ENCODE results near the gene ZBTB9. TPM values are rescaled to one million over a fixed set of nuclear protein-coding genes. Genes with fewer than 3 reads are reported as not detected.
A peak's percentile ranks its signal among the peaks of the same experiment; 100 is the strongest.

ZBTB9 gene
- total RNA-seq, 2 experiments from 2014 or later: 9.3 to 9.5 TPM

DNA sequence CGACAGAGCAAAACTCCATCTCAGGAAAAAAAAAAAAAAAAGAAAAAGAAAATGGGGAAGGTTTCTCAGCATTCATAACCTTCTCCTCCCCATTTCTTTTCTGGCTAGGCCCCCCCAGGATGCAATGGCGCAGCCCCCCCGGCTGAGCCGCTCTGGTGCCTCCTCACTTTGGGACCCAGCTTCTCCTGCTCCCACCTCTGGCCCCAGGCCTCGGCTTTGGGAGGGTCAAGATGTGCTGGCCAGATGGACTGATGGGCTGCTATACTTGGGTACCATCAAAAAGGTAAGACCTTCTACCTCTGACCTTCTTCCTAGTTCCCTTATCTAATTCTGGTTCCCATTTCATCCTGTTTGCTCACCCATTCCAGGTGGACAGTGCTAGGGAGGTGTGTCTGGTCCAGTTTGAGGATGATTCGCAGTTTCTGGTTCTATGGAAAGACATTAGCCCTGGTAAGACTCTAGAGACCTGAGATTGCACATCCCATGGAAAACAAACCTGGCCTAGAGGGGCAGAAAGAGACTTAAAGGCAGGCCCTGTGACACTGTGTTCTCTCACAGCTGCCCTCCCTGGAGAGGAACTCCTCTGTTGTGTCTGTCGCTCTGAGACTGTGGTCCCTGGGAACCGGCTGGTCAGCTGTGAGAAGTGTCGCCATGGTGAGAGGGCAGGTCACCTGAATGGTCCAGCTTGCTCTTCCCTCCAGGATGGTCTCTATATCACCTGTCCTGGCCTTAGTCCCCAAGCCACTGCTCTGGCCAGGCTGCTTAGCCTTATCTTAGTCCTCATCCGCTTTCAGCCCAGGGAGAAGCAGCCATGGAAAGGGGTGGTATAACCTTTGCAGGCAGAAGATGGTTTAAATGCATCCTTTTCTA, 42.0 kb upstream of the ZBTB9 start:
- H3K4me1 Mint-ChIP-seq: peaks cover 47% of the 10 kb centered on the region
- peaks cover 48% of the 10 kb centered on the region for H3K36me3 Mint-ChIP-seq (ENCODE audit: low read depth)
- ChIA-PET CTCF (no interaction called here), POLR2A (no interaction called here)
- intact Hi-C loops (cut with DNase I, micrococcal nuclease): loop anchor here (5.0 to 10.0 kb wide), 4 partner anchors 208 to 1218 kb away; partner anchors contain the start of genes GPSM3 (in 1 of the 2), HSD17B8 (in 1 of the 2), PBX2 (in 1 of the 2) and PSMB8 (in 1 of the 2)
- ATAC-seq: no peak
- H3K9me3 Mint-ChIP-seq (ENCODE audit: low read depth): no peaks in the 10 kb centered on the region
- peak overlapping the region; percentile 75 for H3K4me3 Mint-ChIP-seq
- DNase-seq: no peak
- peak overlapping the region; percentile 40 for H3K27ac Mint-ChIP-seq
- no peaks in the 10 kb centered on the region for H3K27me3 Mint-ChIP-seq

DNA sequence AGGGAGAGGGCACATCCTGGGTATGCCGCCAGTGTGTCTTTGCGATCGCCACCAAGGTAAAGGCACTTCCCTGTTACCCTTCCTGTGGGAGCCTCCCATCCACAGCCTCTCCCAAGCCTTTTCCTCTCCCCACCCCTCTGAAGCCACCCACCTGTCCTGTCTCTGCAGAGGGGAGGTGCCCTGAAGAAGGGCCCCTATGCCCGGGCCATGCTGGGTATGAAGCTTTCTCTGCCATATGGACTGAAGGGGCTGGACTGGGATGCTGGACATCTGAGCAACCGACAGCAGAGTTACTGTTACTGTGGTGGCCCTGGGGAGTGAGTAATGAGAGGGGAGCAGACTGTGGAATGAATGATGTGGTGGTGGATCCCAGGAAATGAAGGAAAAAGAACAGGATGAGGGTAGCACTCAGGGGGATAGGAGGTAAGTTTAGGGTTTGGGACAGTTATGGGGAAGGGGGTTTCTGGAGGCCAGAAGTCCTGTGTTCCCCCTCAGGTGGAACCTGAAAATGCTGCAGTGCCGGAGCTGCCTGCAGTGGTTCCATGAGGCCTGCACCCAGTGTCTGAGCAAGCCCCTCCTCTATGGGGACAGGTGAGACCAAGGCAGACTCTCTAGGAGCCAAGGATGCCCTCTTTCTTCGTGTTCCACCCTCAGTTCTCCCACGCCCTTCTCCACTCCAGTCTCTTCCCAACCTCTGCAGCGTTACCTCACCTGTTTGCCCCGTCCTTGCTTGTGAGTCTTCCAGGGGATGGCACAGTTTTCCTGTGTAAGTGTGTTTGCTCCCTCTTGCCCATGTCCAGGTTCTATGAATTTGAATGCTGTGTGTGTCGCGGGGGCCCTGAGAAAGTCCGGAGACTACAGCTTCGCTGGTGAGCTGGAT, 40.9 kb upstream of the ZBTB9 start:
- Mint-ChIP-seq H3K4me3 (no peak overlapping the region), H3K36me3 (ENCODE audit: low read depth) (peaks cover 46% of the 10 kb centered on the region), H3K27ac (peak overlapping the region; percentile 38), H3K27me3 (no peaks in the 10 kb centered on the region), H3K4me1 (peaks cover 50% of the 10 kb centered on the region), H3K9me3 (ENCODE audit: low read depth) (no peaks in the 10 kb centered on the region)
- ChIA-PET POLR2A (no interaction called here), CTCF (interaction anchor here (0.6 to 1.7 kb wide), 3 partner anchors 13 to 150 kb away, joined by 4 to 5 read pairs (median 5); no protein-coding TSS in a partner anchor)
- intact Hi-C loops (cut with DNase I, micrococcal nuclease): loop anchor here (5.0 to 10.0 kb wide), 4 partner anchors 209 to 1219 kb away; partner anchors contain the start of genes GPSM3 (in 1 of the 2), HSD17B8 (in 1 of the 2), PBX2 (in 1 of the 2) and PSMB8 (in 1 of the 2)
- no peak for DNase-seq
- no peak for ATAC-seq

DNA sequence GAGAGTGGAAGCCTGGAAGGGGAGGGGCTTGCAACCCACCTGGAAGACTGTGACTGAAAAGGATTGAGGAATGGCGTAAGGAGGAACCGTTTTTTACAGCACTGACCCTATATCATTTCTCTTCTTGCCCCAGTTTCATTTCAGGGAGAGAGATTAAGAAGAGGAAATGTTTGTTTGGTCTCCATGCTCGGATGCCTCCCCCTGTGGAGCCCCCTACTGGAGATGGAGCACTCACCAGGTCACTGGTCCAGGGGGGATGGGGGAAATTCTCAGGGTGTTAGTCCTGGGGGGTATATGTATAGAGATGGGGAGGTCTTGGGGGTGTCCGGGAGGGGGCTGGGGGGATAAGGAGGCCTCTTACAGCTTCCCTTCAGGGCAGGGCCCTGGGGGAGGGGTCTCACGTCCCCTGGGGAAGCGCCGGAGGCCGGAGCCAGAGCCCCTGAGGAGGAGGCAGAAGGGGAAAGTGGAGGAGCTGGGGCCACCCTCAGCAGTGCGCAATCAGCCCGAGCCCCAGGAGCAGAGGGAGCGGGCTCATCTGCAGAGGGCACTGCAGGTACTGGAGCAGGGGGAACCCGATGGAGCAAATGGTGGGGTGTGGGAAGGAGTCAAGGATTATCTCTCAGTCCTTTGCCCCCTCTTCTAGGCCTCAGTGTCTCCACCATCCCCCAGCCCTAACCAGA, 39.6 kb upstream of the ZBTB9 start:
- H3K27ac Mint-ChIP-seq: peak overlapping the region; percentile 66
- H3K36me3 Mint-ChIP-seq (ENCODE audit: low read depth): peaks cover 39% of the 10 kb centered on the region
- ATAC-seq (no peak), DNase-seq (peak; percentile 52)
- intact Hi-C loops (cut with DNase I, micrococcal nuclease): loop anchor here (5.0 to 10.0 kb wide), 5 partner anchors 210 to 1220 kb away; partner anchors contain the start of genes PSMB9 (in 2 of the 2), TAP1 (in 2 of the 2), GPSM3 (in 1 of the 2) and HMGA1 (in 1 of the 2)
- no peaks in the 10 kb centered on the region for H3K27me3 Mint-ChIP-seq
- no peak overlapping the region for H3K4me3 Mint-ChIP-seq
- ChIA-PET CTCF (interaction anchor here (0.7 to 1.7 kb wide), 3 partner anchors 12 to 125 kb away, joined by 4 to 6 read pairs (median 5); no protein-coding TSS in a partner anchor), POLR2A (no interaction called here)
- no peaks in the 10 kb centered on the region for H3K9me3 Mint-ChIP-seq (ENCODE audit: low read depth)
- H3K4me1 Mint-ChIP-seq: peaks cover 57% of the 10 kb centered on the region

DNA sequence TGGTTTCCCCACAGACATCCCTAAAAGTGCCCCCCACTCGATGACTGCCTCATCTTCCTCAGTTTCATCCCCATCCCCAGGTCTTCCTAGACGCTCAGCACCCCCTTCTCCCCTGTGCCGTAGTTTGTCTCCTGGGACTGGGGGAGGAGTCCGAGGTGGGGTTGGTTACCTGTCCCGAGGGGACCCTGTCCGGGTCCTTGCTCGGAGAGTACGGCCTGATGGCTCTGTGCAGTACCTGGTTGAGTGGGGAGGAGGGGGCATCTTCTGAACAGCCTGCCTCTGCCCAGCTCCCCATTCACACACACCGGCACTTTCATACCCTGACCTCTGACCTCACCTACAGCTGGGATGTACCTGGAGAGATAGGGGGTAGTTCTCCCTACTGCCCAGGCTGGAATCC, 38.5 kb upstream of the ZBTB9 start:
- intact Hi-C loops (cut with DNase I, micrococcal nuclease): loop anchor here (5.0 to 10.0 kb wide), 4 partner anchors 211 to 1221 kb away; partner anchors contain the start of genes GPSM3 (in 1 of the 2), HMGA1 (in 1 of the 2), HSD17B8 (in 1 of the 2) and PBX2 (in 1 of the 2)
- ChIA-PET POLR2A (interaction anchor here (0.6 kb wide), 1 partner anchor 81 kb away, joined by 3 read pairs; no protein-coding TSS in a partner anchor), CTCF (interaction anchor here (1.0 to 1.6 kb wide), 3 partner anchors 14 to 124 kb away, joined by 3 to 6 read pairs (median 4); partner anchors contain the start of gene ZBTB9)
- H3K27ac Mint-ChIP-seq: peak overlapping the region; percentile 96
- no peaks in the 10 kb centered on the region for H3K27me3 Mint-ChIP-seq
- peaks cover 39% of the 10 kb centered on the region for H3K36me3 Mint-ChIP-seq (ENCODE audit: low read depth)
- DNase-seq: no peak
- peak overlapping the region; percentile 96 for H3K4me3 Mint-ChIP-seq
- H3K4me1 Mint-ChIP-seq: peaks cover 57% of the 10 kb centered on the region
- no peak for ATAC-seq
- H3K9me3 Mint-ChIP-seq (ENCODE audit: low read depth): no peaks in the 10 kb centered on the region

GRCh38 chr6:33416386-33417127, 37.8 kb upstream of the ZBTB9 start:
- ATAC-seq: peak; percentile 8

DNA sequence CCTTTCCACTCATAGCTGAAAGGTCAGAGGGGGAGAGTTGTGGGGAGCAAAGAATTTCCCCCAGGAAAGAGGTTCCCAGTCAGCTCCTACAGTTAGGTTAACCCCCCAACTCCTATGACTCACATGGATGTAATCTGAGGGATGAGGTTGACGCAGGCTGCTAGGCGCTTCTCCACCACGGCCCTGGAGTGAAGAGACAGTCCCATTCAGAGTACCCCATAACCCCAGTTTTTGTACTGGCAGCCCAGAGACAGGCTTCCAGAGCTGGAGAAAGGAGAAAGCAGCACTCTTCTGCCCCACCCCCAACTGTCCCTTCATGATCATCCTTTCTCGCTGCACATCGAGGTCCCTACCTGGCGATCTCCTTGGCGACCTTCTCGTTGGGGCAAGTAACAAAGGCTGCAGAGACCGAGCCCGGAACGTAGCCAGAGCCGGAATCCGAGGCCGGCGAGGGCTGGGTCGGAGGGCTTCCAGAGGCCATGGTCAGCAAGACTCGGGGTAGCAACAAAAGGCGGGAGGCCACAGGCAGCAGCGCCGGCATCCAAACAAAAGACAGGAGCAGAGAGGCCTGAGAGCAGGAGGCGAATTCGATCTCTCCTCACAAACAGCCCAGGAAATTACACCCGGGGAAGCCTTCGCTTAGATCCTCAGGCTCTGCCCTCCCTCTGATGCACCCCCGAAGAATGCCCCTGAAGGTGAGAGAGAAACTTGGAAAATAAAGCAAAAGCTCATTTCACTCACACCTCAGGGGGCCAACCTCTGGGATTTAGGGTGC, 37.1 kb upstream of the ZBTB9 start:
- no peaks in the 10 kb centered on the region for H3K27me3 Mint-ChIP-seq
- peak overlapping the region; percentile 96 for H3K27ac Mint-ChIP-seq
- H3K9me3 Mint-ChIP-seq (ENCODE audit: low read depth): no peaks in the 10 kb centered on the region
- peaks cover 38% of the 10 kb centered on the region for H3K36me3 Mint-ChIP-seq (ENCODE audit: low read depth)
- ChIA-PET CTCF (interaction anchor here (0.8 to 1.6 kb wide), 3 partner anchors 13 to 100 kb away, joined by 3 to 4 read pairs (median 3); partner anchors contain the start of genes ZBTB22 and ZBTB9), POLR2A (interaction anchor here (0.7 to 1.3 kb wide), 3 partner anchors 12 to 158 kb away, joined by 3 to 5 read pairs (median 3); no protein-coding TSS in a partner anchor)
- ATAC-seq (no peak), DNase-seq (peak; percentile 54)
- H3K4me1 Mint-ChIP-seq: peaks cover 60% of the 10 kb centered on the region
- H3K4me3 Mint-ChIP-seq: peak overlapping the region; percentile 96
- intact Hi-C loops (cut with DNase I, micrococcal nuclease): loop anchor here (5.0 to 10.0 kb wide), 4 partner anchors 213 to 1223 kb away; partner anchors contain the start of genes GPSM3 (in 1 of the 2), HMGA1 (in 1 of the 2), HSD17B8 (in 1 of the 2) and PBX2 (in 1 of the 2)

More at GRCh38 chr6:33416386-33417127, 37.8 kb upstream of the ZBTB9 start:
- Mint-ChIP-seq H3K4me1 (peaks cover 60% of the 10 kb centered on the region), H3K27ac (peak overlapping the region; percentile 96), H3K9me3 (ENCODE audit: low read depth) (no peaks in the 10 kb centered on the region), H3K4me3 (peak overlapping the region; percentile 96), H3K36me3 (ENCODE audit: low read depth) (peaks cover 39% of the 10 kb centered on the region), H3K27me3 (no peaks in the 10 kb centered on the region)
- POLR2A ChIA-PET: interaction anchor here (0.6 to 1.0 kb wide), 2 partner anchors 14 to 82 kb away, joined by 3 read pairs; no protein-coding TSS in a partner anchor
- intact Hi-C loops (cut with DNase I, micrococcal nuclease): loop anchor here (5.0 to 10.0 kb wide), 4 partner anchors 212 to 1222 kb away; partner anchors contain the start of genes GPSM3 (in 1 of the 2), HMGA1 (in 1 of the 2), HSD17B8 (in 1 of the 2) and PBX2 (in 1 of the 2)
- CTCF ChIA-PET: interaction anchor here (0.7 to 1.6 kb wide), 3 partner anchors 9 to 38 kb away, joined by 3 to 4 read pairs (median 3); partner anchors contain the start of gene ZBTB9
- peak; percentile 73 for DNase-seq

GRCh38 chr6:33417903-33418689, 36.3 kb upstream of the ZBTB9 start, which contains the start of gene CUTA:
Gene CUTA (minus strand): TSS chr6:33418107. CDS start chr6:33418000, 107 bp downstream.
- Mint-ChIP-seq H3K27me3 (no peaks in the 10 kb centered on the region), H3K9me3 (ENCODE audit: low read depth) (no peaks in the 10 kb centered on the region), H3K4me3 (peak within 1 kb of the TSS; percentile 96), H3K36me3 (ENCODE audit: low read depth) (peaks cover 33% of the 10 kb centered on the region), H3K27ac (peak within 1 kb of the TSS; percentile 98), H3K4me1 (peaks cover 54% of the 10 kb centered on the region)
- ATAC-seq (peak; percentile 87), DNase-seq (peak; percentile 100)
- POLR2A ChIA-PET: interaction anchor here (0.7 to 1.6 kb wide), 6 partner anchors 11 to 299 kb away, joined by 3 to 7 read pairs (median 4); partner anchors contain the start of genes B3GALT4, PFDN6 and WDR46
- CTCF ChIA-PET: interaction anchor here (0.6 to 2.0 kb wide), 7 partner anchors 11 to 144 kb away, joined by 3 to 8 read pairs (median 3); partner anchors contain the start of genes ZBTB22 and ZBTB9
- intact Hi-C loops (cut with DNase I, micrococcal nuclease): loop anchor here (1.0 to 10.0 kb wide), 19 partner anchors 8 to 1223 kb away; partner anchors contain the start of genes KIFC1 (in 2 of the 2), RXRB (in 2 of the 2), SLC39A7 (in 2 of the 2) and B3GALT4 (in 1 of the 2)

- ChIA-PET POLR2A (interaction anchor here (0.7 to 1.6 kb wide), 6 partner anchors 10 to 300 kb away, joined by 3 to 7 read pairs (median 5); partner anchors contain the start of genes B3GALT4, KIFC1, PFDN6 and WDR46), CTCF (interaction anchor here (0.5 to 2.0 kb wide), 6 partner anchors 10 to 144 kb away, joined by 3 to 8 read pairs (median 3); no protein-coding TSS in a partner anchor)
- Mint-ChIP-seq H3K36me3 (ENCODE audit: low read depth) (peaks cover 30% of the 10 kb centered on the region), H3K9me3 (ENCODE audit: low read depth) (no peaks in the 10 kb centered on the region), H3K4me1 (peaks cover 57% of the 10 kb centered on the region), H3K27ac (peak overlapping the region; percentile 98), H3K4me3 (peak overlapping the region; percentile 96), H3K27me3 (no peaks in the 10 kb centered on the region)
- DNase-seq (peak; percentile 81), ATAC-seq (peak; percentile 9)
- intact Hi-C loops (cut with DNase I, micrococcal nuclease): loop anchor here (1.0 to 10.0 kb wide), 19 partner anchors 8 to 1224 kb away; partner anchors contain the start of genes KIFC1 (in 2 of the 2), RXRB (in 2 of the 2), SLC39A7 (in 2 of the 2) and B3GALT4 (in 1 of the 2)
Observed at GRCh38 chr6:33418690-33419291, 35.6 kb upstream of the ZBTB9 start.
